AG20443 (cell line): ENCODE data around the gene MYEF2.

Experiments used
- DNase-seq: peaks from one replicate; pipeline ENCODE4 v3.0.0; 2012; ENCODE audit warnings: low spot score, mixed read lengths

MYEF2 gene

GRCh38 chr15:48086576-48086975, 91.5 kb downstream of the MYEF2 start:
- DNase-seq, result peak; percentile 21

DNA sequence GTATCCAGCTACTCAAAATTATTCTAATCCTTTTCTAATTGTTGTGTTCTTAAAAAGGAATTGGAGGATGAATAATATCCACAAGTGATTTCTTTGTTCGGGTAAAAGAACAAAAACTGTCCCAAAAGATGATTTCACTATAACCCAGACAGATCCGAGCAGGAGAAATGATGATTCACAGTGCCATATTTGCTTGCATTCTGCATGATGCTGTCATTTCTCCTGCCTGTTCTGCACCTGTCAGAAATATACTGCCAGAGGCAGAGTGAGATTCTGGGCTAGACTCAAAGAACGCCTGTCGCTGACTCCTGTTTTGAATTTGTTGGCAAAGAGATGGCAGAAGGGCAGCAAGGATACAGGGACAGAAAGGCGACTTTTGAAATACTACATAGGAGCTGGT, 92.0 kb downstream of the MYEF2 start:
- DNase-seq, result no peak

DNA sequence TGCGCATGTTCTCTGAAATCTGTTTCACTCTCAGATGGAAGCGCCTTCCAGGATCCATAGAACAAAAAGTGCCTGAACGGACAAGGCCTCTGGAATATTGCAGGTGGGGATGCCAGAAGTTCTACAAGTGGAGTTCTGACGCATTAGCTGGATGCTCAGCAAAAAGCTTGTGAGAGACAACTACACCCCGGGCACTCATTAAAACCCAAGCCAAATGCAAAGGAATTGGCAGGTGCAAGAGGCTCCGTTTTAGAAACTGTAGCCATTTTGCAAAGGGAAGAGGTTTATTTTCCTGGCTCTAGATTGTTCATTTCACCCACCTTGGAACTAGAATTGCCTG, 92.5 kb downstream of the MYEF2 start:
- no peak for DNase-seq

- no peak for DNase-seq
These were observed 93.1 kb downstream of the MYEF2 start for GRCh38 chr15:48084759-48085590.
